Vagina (tissue), 2 donors: ENCODE measurements around the gene ALKBH3. TPM values are rescaled to one million over a fixed set of nuclear protein-coding genes. Genes with fewer than 3 reads are reported as not detected.
A peak's percentile ranks its signal among the peaks of the same experiment; 100 is the strongest.

Source experiments
- DNase-seq, 2 donors: peaks; one replicate each; pipeline ENCODE4 v3.0.0-alpha.2; 2017; ENCODE audit errors: extremely low spot score in 2 of 2
- H3K27ac ChIP-seq: fragments of 200-600 bp; sonication (generic); one replicate; pipeline ENCODE4 v1.5.1; 2019
- H3K27me3 ChIP-seq: fragments of 200-600 bp; sonication (generic); one replicate; pipeline ENCODE4 v1.5.1; 2019
- H3K36me3 ChIP-seq, 2 donors: fragments of 200-600 bp; sonication (generic); one replicate each; pipeline ENCODE4 v1.5.1; 2017 to 2019
- H3K4me1 ChIP-seq: fragments of 200-600 bp; sonication (generic); one replicate; pipeline ENCODE4 v1.5.1; 2019
- H3K4me3 ChIP-seq, 2 donors: fragments of 200-600 bp; sonication (generic); 1 replicate in 1 of 2; 2 replicates in 1 of 2; pipeline ENCODE4 v1.5.1; 2016 to 2019
- H3K9me3 ChIP-seq: fragments of 200-600 bp; sonication (generic); one replicate; pipeline ENCODE4 v1.5.1; 2019
- POLR2A ChIP-seq, 2 donors: fragments of 450-650 bp; IDR thresholded peaks; one replicate each; pipeline ENCODE4 v1.6.1; 2017; ENCODE audit warnings: antibody characterized with exemption in 2 of 2, mild to moderate bottlenecking in 2 of 2, moderate library complexity in 2 of 2
- POLR2AphosphoS5 ChIP-seq, 2 donors: sonication (generic); formaldehyde crosslinking; IDR thresholded peaks; one replicate each; pipeline ENCODE4 v1.9.0; 2017; ENCODE audit warnings: antibody characterized with exemption in 2 of 2, mild to moderate bottlenecking in 2 of 2, low read depth in 1 of 2; ENCODE audit not compliant: insufficient read depth in 1 of 2
- intact Hi-C: fragments of 100-400 bp; cut with DNase I; formaldehyde crosslinking; loops from one replicate; pipeline ENCODE4 v1.15.1; 2023
- total RNA-seq: library from RNA; depleted of rRNA; stranded (reverse); fragments of >200 nt; gene quantifications from one replicate; pipeline ENCODE4 v1.2.3, GENCODE V29; 2016
- TF ChIP-seq, protein P1 (sequence below), 3 experiments: fragments of 450-650 bp in 2 of 3; fragments of 200-600 bp in 1 of 3; sonication (generic) in 1 of 3; IDR thresholded peaks; one replicate each; pipeline ENCODE4 v1.5.1; 2017 to 2019; ENCODE audit warnings: antibody characterized with exemption in 3 of 3, mild to moderate bottlenecking in 2 of 3, moderate library complexity in 2 of 3

ALKBH3 gene
- total RNA-seq, 1 donor from 2014 or later: 33.4 TPM

GRCh38 chr11:43952020-43952400 is 71.4 kb downstream of the ALKBH3 start:
- Histone ChIP-seq H3K27ac (no peak overlapping the region), H3K27me3 (no peaks in the 10 kb centered on the region), H3K9me3 (no peaks in the 10 kb centered on the region), H3K4me3 (no peak overlapping the region), H3K4me1 (no peaks in the 10 kb centered on the region), H3K36me3 (no peaks in the 10 kb centered on the region)
- DNase-seq: no peak
- TF ChIP-seq POLR2AphosphoS5 (IDR thresholded peaks at IDR 0.05; ENCODE audit: insufficient read depth in 1 of 2, low read depth in 1 of 2): no peak
- TF ChIP-seq, protein P1, sequence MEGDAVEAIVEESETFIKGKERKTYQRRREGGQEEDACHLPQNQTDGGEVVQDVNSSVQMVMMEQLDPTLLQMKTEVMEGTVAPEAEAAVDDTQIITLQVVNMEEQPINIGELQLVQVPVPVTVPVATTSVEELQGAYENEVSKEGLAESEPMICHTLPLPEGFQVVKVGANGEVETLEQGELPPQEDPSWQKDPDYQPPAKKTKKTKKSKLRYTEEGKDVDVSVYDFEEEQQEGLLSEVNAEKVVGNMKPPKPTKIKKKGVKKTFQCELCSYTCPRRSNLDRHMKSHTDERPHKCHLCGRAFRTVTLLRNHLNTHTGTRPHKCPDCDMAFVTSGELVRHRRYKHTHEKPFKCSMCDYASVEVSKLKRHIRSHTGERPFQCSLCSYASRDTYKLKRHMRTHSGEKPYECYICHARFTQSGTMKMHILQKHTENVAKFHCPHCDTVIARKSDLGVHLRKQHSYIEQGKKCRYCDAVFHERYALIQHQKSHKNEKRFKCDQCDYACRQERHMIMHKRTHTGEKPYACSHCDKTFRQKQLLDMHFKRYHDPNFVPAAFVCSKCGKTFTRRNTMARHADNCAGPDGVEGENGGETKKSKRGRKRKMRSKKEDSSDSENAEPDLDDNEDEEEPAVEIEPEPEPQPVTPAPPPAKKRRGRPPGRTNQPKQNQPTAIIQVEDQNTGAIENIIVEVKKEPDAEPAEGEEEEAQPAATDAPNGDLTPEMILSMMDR (IDR thresholded peaks at IDR 0.05): no peak
- no peak for TF ChIP-seq POLR2A (IDR thresholded peaks at IDR 0.05)
- intact Hi-C loops: no loop called here

DNA sequence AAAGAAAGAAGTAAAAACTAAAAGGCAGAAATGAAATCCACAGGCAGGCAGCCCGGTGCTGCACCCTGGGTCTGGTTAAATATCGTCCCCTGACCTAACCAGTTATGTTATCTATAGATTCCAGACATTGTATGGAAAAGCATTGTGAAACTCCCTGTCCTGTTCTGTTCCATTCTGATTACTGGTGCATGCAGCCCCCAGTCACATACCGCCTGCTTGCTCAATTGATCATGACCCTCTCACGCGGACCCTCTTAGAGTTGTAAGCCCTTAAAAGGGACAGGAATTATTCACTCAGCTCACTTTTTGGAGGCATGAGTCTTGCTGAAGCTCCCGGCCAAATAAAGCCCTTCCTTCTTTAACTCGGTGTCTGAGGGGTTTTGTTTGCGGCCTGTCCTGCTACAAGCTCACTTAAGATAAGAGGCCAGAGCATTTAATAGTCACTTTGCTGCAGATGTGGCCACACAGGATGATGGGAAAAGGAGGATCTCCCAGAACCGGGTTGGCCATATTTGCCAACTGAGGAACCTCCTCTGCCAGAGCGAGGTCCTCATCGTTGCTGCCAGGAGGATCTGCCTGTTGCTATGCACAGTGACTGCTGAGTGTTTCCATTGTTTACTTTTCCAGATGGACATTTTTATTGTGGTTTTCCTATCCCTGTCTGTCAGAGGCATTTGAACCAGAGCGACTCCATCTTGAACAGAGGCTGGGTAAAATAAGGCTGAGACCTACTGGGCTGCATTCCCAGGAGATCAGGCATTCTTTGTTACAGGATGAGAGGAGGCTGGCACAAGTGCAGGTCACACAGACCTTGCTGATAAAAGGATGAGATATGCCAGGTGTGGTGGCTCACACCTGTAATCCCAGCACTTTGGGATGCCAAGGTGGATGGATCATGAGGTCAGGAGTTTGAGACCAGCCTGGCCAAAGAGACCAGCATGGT is 72.0 kb downstream of the ALKBH3 start:
- Histone ChIP-seq H3K27ac (no peak overlapping the region), H3K4me3 (no peak overlapping the region), H3K9me3 (no peaks in the 10 kb centered on the region), H3K27me3 (no peaks in the 10 kb centered on the region), H3K36me3 (no peaks in the 10 kb centered on the region), H3K4me1 (no peaks in the 10 kb centered on the region)
- TF ChIP-seq, protein P1 (IDR thresholded peaks at IDR 0.05): no peak
- TF ChIP-seq POLR2AphosphoS5 (IDR thresholded peaks at IDR 0.05; ENCODE audit: insufficient read depth in 1 of 2, low read depth in 1 of 2) (no peak), POLR2A (IDR thresholded peaks at IDR 0.05) (no peak)
- DNase-seq: peak in 1 of 2 donors; percentile 64
- intact Hi-C loops: no loop called here

GRCh38 chr11:43953521-43953920 is 72.9 kb downstream of the ALKBH3 start:
- no peaks in the 10 kb centered on the region for H3K27me3 ChIP-seq
- intact Hi-C loops: no loop called here
- TF ChIP-seq, protein P1 (IDR thresholded peaks at IDR 0.05): no peak
- no peak for TF ChIP-seq POLR2A (IDR thresholded peaks at IDR 0.05)
- no peak for TF ChIP-seq POLR2AphosphoS5 (IDR thresholded peaks at IDR 0.05; ENCODE audit: insufficient read depth in 1 of 2, low read depth in 1 of 2)
- no peaks in the 10 kb centered on the region for H3K36me3 ChIP-seq
- H3K9me3 ChIP-seq: no peaks in the 10 kb centered on the region
- H3K27ac ChIP-seq: no peak overlapping the region
- no peaks in the 10 kb centered on the region for H3K4me1 ChIP-seq
- H3K4me3 ChIP-seq: no peak overlapping the region
- peak in 1 of 2 donors; percentile 11 for DNase-seq

- Histone ChIP-seq H3K9me3 (no peaks in the 10 kb centered on the region), H3K27ac (no peak overlapping the region), H3K27me3 (no peaks in the 10 kb centered on the region), H3K4me3 (no peak overlapping the region), H3K4me1 (no peaks in the 10 kb centered on the region), H3K36me3 (no peaks in the 10 kb centered on the region)
- DNase-seq: no peak
- intact Hi-C loops: no loop called here
- TF ChIP-seq POLR2AphosphoS5 (IDR thresholded peaks at IDR 0.05; ENCODE audit: insufficient read depth in 1 of 2, low read depth in 1 of 2) (no peak), POLR2A (IDR thresholded peaks at IDR 0.05) (no peak)
- TF ChIP-seq, protein P1 (IDR thresholded peaks at IDR 0.05): no peak
Observed at GRCh38 chr11:43954241-43954640, 73.6 kb downstream of the ALKBH3 start.
